Epithelial cell of esophagus (primary cell): ENCODE results near the gene TRIM65.
A peak's percentile ranks its signal among the peaks of the same experiment; 100 is the strongest.

ENCODE experiments used
- DNase-seq: peaks from one replicate; pipeline ENCODE4 v3.0.0; 2010; ENCODE audit warnings: low read depth
- H3K4me3 ChIP-seq: 2 replicates; pipeline ENCODE4 v1.5.1; 2011; ENCODE audit warnings: mild to moderate bottlenecking, low read length, control low read depth
- TF ChIP-seq, protein P1 (sequence below): IDR thresholded peaks from 2 replicates; pipeline ENCODE4 v1.5.1; 2011; ENCODE audit warnings: low read depth, mild to moderate bottlenecking, low read length, control low read depth, inconsistent platforms; ENCODE audit not compliant: insufficient read depth; ENCODE audit errors: missing control alignments

The TRIM65 gene, protein sequence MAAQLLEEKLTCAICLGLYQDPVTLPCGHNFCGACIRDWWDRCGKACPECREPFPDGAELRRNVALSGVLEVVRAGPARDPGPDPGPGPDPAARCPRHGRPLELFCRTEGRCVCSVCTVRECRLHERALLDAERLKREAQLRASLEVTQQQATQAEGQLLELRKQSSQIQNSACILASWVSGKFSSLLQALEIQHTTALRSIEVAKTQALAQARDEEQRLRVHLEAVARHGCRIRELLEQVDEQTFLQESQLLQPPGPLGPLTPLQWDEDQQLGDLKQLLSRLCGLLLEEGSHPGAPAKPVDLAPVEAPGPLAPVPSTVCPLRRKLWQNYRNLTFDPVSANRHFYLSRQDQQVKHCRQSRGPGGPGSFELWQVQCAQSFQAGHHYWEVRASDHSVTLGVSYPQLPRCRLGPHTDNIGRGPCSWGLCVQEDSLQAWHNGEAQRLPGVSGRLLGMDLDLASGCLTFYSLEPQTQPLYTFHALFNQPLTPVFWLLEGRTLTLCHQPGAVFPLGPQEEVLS

DNA sequence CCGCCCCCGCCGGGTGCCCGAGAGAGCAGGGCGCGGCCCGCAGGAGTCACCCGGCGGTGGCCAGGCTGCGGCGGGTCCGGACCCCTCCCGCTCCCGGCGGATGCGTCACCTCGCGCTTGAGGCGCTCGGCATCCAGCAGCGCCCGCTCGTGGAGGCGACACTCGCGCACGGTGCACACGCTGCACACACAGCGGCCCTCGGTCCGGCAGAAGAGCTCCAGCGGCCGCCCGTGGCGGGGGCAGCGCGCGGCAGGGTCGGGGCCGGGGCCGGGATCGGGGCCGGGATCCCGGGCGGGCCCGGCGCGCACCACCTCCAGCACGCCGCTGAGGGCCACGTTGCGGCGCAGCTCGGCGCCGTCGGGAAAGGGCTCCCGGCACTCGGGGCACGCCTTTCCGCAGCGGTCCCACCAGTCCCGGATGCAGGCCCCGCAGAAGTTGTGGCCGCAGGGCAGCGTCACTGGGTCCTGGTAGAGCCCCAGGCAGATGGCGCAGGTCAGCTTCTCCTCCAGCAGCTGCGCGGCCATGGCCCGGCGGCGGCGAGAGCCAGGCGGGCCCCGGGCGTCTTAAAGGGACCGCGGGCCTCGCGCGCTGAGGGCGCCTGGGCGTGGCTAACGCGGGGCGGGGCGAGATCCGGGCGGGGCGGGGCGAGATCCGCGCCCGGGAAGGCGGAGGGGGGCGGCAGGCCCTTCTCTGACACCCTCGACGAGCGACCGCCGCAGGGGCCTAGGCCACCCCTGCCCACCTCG lies at the start of gene TRIM65:
Gene TRIM65, minus strand, starts transcription at position 537 of the 745 bp plus-strand sequence. Its CDS starts 14 bp downstream, at position 523.
- H3K4me3 ChIP-seq: peak within 1 kb of the TSS; percentile 63
- TF ChIP-seq, protein P1, sequence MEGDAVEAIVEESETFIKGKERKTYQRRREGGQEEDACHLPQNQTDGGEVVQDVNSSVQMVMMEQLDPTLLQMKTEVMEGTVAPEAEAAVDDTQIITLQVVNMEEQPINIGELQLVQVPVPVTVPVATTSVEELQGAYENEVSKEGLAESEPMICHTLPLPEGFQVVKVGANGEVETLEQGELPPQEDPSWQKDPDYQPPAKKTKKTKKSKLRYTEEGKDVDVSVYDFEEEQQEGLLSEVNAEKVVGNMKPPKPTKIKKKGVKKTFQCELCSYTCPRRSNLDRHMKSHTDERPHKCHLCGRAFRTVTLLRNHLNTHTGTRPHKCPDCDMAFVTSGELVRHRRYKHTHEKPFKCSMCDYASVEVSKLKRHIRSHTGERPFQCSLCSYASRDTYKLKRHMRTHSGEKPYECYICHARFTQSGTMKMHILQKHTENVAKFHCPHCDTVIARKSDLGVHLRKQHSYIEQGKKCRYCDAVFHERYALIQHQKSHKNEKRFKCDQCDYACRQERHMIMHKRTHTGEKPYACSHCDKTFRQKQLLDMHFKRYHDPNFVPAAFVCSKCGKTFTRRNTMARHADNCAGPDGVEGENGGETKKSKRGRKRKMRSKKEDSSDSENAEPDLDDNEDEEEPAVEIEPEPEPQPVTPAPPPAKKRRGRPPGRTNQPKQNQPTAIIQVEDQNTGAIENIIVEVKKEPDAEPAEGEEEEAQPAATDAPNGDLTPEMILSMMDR: peak; percentile 20
- DNase-seq: peak; percentile 79

DNA sequence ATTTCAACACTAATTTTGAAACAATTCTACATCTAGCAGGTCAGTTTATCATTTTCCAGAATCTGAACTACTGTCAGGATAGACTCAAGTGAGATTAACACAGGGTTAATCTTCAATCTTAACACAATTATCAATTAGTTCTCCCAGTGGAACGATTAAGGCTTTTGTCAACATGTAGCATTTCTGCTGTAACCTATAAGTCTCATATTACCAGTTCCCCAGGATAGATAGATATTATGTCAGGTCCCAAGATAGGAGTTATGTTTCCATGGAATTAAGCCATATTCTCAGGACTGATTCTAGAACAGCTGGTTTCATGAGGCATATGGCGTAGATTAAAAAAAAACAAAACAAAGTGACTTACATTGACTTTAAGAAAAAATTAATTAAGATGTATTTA lies 48.5 kb upstream of the TRIM65 start:
- TF ChIP-seq, protein P1: no peak
- no peak overlapping the region for H3K4me3 ChIP-seq
- no peak for DNase-seq

DNA sequence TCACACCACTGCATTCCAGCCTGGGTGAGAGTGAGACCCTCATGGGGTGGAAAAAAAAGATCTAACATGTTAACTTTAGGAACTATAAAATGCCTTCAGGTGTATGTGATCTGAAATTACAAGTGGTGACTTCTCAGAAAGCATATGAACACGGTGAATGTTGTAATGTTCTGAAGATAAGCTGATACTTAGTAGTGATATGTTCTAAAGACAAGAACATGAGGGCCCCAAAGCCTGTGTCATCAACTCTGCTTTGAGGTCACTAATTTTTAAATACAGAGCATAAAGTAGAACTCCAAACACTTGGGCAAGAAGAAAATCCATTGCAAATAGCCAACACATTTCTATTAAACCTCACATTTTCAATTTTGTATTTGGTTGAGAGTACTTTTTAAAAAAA lies 46.7 kb upstream of the TRIM65 start:
- no peak for DNase-seq
- TF ChIP-seq, protein P1: no peak
- no peak overlapping the region for H3K4me3 ChIP-seq

DNA sequence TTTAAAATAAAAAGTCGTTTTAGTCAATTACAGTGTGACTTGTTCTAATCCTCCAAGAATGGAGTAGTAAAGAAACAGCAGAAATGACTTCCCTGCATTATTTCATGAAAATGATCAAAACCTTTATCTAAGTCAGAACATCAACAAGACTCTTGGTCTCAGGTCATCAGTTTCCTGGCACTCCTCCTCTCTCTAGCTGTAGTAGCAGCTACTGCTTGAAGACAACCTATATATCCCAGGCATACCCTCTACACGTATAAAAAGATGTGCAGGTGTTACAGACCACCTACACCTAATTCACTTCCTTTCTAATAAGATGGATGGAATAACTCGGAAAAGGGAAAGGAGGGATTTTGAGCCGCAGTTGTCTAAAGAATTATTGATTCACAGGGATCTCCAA lies 45.7 kb upstream of the TRIM65 start:
- TF ChIP-seq, protein P1: no peak
- no peak for DNase-seq
- no peak overlapping the region for H3K4me3 ChIP-seq

DNA sequence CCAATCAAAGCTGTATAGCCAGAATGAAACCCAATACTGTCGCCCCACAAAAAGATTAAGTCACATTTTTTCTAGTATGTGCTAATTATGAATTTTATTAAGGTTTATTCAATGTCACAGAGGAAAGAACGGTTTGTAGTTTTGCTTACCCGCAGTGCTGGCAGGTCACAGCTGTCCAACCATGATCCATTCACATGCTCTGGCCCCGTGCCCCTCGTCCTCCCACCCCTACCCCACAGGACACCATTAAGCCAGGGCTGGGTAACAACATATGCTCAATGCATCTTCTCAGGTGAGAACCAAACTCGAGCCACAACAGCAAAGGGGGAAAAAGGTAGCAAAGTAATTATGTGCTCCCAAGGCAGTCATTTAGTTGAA lies 44.7 kb upstream of the TRIM65 start:
- TF ChIP-seq, protein P1: no peak
- H3K4me3 ChIP-seq: peak overlapping the region; percentile 35

DNA sequence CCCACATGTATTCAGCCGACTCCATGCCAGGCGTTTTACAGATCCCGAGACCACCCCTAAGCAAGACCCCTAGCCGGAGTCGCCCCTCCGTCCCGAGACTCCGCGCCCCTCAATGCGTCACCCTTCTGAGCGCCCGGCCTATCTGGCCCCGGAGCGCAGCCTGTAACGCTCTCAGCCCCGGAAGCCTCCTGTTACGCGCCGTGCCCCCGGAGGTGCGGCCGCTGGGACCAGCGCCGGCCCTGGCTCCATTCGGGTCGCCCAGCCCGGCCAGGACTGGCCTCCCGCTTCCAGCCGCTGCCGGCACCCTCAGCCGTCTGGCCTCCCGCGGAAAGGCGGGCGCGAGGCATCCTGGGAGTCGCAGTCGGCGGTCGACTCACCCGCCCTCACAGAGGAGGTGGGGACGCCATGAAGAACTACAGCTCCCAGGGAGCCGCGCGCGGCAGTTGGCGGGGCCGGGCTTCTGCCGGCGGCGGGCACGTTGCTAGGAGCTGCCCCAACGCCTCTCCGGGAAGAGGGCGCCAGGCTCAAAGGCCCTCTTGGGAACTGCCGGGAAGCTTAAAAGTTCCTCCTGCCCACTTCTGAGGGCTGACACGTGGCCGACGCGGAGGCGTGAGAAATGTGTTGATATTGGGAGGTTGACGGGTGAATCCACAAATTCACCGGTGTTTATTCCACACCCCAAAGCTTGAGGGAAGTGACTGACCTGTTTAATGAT lies 44.1 kb upstream of the TRIM65 start, which contains the start of gene FBF1:
Gene FBF1, minus strand, starts transcription at position 316 of the 715 bp plus-strand sequence. CDS start 2,893 bp downstream, outside the sequence.
- peak within 1 kb of the TSS; percentile 81 for H3K4me3 ChIP-seq
- peak; percentile 97 for DNase-seq
- TF ChIP-seq, protein P1: no peak

More for the DNA sequence above, 44.7 kb upstream of the TRIM65 start:
- no peak for DNase-seq
